ENCODE measurements around the gene SARDH. TPM values are rescaled to one million over a fixed set of nuclear protein-coding genes. Genes with fewer than 3 reads are reported as not detected.

Gene SARDH
- total and polyA plus RNA-seq, 2 of the 13 experiments (the other 11 are each of a cell fraction or from before 2014, with no cell fraction given): 11.6 to 34.9 TPM

DNA sequence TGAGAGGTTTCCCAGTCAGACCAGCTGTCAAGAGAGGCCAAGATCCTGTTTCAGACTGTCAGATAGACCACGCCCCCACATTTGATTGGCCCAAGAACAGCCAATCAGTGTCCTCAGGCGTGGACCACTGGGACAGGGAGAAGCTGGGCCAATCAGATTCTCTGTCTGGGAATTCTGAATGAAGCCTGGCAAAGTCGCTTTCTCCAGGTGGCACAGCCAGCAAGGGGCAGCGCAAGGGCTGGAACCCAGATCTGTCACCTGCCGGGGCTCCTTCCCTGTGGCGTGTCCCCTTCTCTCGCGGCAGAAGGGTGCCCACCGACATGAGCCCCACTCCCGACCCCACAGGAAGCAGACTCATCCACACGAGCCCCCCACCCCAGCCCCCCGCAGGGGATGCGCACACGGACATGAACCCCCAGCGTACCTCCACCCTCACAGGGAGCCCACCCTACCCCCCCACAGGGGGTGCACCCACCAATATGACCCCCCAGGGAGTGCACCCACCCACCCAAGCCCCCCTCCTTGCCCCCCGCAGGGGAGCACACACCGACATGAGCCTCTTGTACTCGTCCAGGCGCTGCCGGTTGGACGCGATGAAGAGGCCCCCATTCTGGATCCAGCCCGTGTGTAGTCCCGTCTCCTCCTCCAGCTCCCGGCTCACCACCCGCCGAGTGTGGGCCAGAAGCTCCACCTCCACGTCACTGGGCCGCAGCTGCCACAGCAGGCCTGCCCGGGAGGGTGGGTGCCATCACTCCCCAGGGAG lies 6.1 kb downstream of the SARDH start:
- H4K20me1 ChIP-seq (ENCODE audit: insufficient read depth, low read length): no peaks in the 10 kb centered on the region
- intact Hi-C loops (cut with micrococcal nuclease; ENCODE audit: unreplicated experiment) (no loop called here), in situ Hi-C loops (cut with HindIII; ENCODE audit: extremely low pct_ligation_motif_present, low pct_unique_long_range_greater_than_20kb) (loop anchor here (25.0 kb wide), 1 partner anchor 195 kb away; the partner anchor contains the start of gene ADAMTSL2)
- no peak overlapping the region for H3K4me2 ChIP-seq (ENCODE audit: low read depth, low read length)
- DNase-seq (ENCODE audit: low spot score): peak; percentile 60
- H3K79me2 ChIP-seq (ENCODE audit: insufficient read depth, low read length): no peaks in the 10 kb centered on the region
- ChIA-PET CTCF (ENCODE audit: low intra/inter-chr PET ratio, low total read pairs) (no interaction called here), POLR2A (interaction anchor here (0.8 to 1.7 kb wide), 3 partner anchors 17 to 271 kb away, joined by 3 to 4 read pairs (median 4); no protein-coding TSS in a partner anchor)
- H3K27ac ChIP-seq (ENCODE audit: extremely low read length, insufficient read depth, low read length): no peak overlapping the region
- no peak overlapping the region for H3K9ac ChIP-seq (ENCODE audit: insufficient read depth, low read depth, low read length)
- TF ChIP-seq NFYC (CRISPR knock-in tag; IDR thresholded peaks at IDR 0.05) (peak; percentile 73), NFYB (CRISPR knock-in tag; IDR thresholded peaks at IDR 0.05) (peak; percentile 82), HNRNPH1 (optimal IDR thresholded peaks at IDR 0.05; ENCODE audit: low read depth, low read length) (no peak), HOXD1 (CRISPR knock-in tag; IDR thresholded peaks at IDR 0.05) (no peak), ZNF180 (CRISPR knock-in tag; IDR thresholded peaks at IDR 0.05; ENCODE audit: borderline replicate concordance, low read depth) (no peak)
- no peaks in the 10 kb centered on the region for H3K9me3 ChIP-seq (ENCODE audit: low read length)
- no TSS peak for BruUV-seq (replicated peaks)
- peaks cover 14% of the 10 kb centered on the region for H3K4me1 ChIP-seq (ENCODE audit: insufficient read depth, low read length)
- no peak for FAIRE-seq
- ATAC-seq: peak; percentile 55
- H3K36me3 ChIP-seq (replicated peaks in 1 of 2; ENCODE audit: control insufficient read depth in 1 of 2, insufficient read depth in 2 of 2, low read length in 2 of 2): 0 out of 5 replicates have a peak, but pooled peaks cover 0 to 3% of the 10 kb centered on the region in 2 experiments
- no peak overlapping the region for H2AFZ ChIP-seq (ENCODE audit: low read length)
- no peaks in the 10 kb centered on the region for H3K27me3 ChIP-seq (ENCODE audit: control insufficient read depth in 1 of 2, insufficient read depth in 2 of 2, low read length in 2 of 2)
- WGBS (ENCODE audit: low lambda C conversion rate): 87% methylated on average over 12 of the region's 30 CpGs
- H3K4me3 ChIP-seq (replicated peaks in 1 of 3; ENCODE audit: insufficient read depth in 1 of 3, low read depth in 2 of 3, low read length in 3 of 3): no peak overlapping the region

DNA sequence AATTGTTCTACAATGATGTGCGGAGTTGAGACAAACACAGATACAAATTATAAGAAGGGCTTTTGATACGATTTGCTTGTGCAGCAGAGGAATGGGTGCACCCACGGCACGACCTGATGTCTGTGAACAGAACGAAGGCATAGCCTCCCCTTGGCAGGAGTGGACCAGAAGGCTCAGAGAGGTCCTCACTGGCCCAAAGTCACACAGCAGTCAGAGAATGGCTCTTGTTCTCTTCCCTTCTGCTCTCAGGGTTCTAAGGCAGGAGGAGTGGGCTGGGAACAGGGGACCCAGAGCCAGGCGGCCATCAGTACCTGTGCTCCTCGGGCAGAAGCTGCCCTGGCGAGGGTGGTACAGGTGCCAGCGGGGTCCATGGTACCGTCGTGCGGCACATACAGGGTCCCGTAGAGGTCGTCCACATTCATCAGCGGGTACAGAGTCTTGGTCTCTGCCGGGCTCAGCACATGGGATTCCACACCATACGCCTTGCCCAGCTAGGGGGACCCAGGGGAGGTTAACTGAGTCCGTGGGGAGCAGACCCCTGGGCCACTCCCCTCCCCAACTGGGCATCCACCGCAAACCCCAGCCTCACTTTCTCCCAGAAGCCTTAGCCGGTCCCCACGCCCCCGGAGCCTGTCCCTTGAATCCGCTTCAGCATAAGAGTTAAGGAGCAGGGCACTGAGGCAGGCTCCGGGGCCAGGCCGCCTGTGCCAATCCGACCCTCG lies 7.0 kb downstream of the SARDH start:
- no peaks in the 10 kb centered on the region for H3K79me2 ChIP-seq (ENCODE audit: insufficient read depth, low read length)
- no peak overlapping the region for H3K27ac ChIP-seq (ENCODE audit: extremely low read length, insufficient read depth, low read length)
- 95% methylated on average over 18 of the region's 27 CpGs for WGBS (ENCODE audit: low lambda C conversion rate)
- H3K27me3 ChIP-seq (ENCODE audit: control insufficient read depth in 1 of 2, insufficient read depth in 2 of 2, low read length in 2 of 2): no peaks in the 10 kb centered on the region
- intact Hi-C loops (cut with micrococcal nuclease; ENCODE audit: unreplicated experiment): no loop called here
- no peak overlapping the region for H3K4me3 ChIP-seq (replicated peaks in 1 of 3; ENCODE audit: insufficient read depth in 1 of 3, low read depth in 2 of 3, low read length in 3 of 3)
- CTCF ChIA-PET (ENCODE audit: low intra/inter-chr PET ratio, low total read pairs): no interaction called here
- H3K9me3 ChIP-seq (ENCODE audit: low read length): no peaks in the 10 kb centered on the region
- in situ Hi-C loops (cut with HindIII; ENCODE audit: extremely low pct_ligation_motif_present, low pct_unique_long_range_greater_than_20kb): loop anchor here (25.0 kb wide), 1 partner anchor 194 kb away; the partner anchor contains the start of gene ADAMTSL2
- H2AFZ ChIP-seq (ENCODE audit: low read length): no peak overlapping the region
- no peaks in the 10 kb centered on the region; the same call in 1 of the 2 replicates for H4K20me1 ChIP-seq (ENCODE audit: insufficient read depth, low read length)
- H3K36me3 ChIP-seq (replicated peaks in 1 of 2; ENCODE audit: control insufficient read depth in 1 of 2, insufficient read depth in 2 of 2, low read length in 2 of 2): 0 out of 5 replicates have a peak, but pooled peaks cover 0 to 3% of the 10 kb centered on the region in 2 experiments
- BruUV-seq (replicated peaks): no TSS peak
- H3K4me2 ChIP-seq (ENCODE audit: low read depth, low read length): no peak overlapping the region
- POLR2A ChIA-PET: interaction anchor here (1.7 kb wide), 1 partner anchor 38 kb away, joined by 4 read pairs; no protein-coding TSS in a partner anchor
- peaks cover 13% of the 10 kb centered on the region for H3K4me1 ChIP-seq (ENCODE audit: insufficient read depth, low read length)
- no peak for DNase-seq (ENCODE audit: low spot score)
- ATAC-seq: no peak
- H3K9ac ChIP-seq (ENCODE audit: insufficient read depth, low read depth, low read length): no peak overlapping the region
- no peak for FAIRE-seq
- TF ChIP-seq HNRNPL (IDR thresholded peaks at IDR 0.05; ENCODE audit: low read depth, low read length) (0 out of 2 replicates have a peak, but pooled peaks have one; percentile 16), ZNF547 (CRISPR knock-in tag; IDR thresholded peaks at IDR 0.05) (no peak), AGO2 (optimal IDR thresholded peaks at IDR 0.05; ENCODE audit: low read depth, low read length) (peak; percentile 42), GATA4 (IDR thresholded peaks at IDR 0.05; ENCODE audit: borderline replicate concordance, low read depth) (no peak), ZSCAN21 (CRISPR knock-in tag; IDR thresholded peaks at IDR 0.05; ENCODE audit: borderline replicate concordance) (no peak), ZNF746 (CRISPR knock-in tag; IDR thresholded peaks at IDR 0.05) (no peak), MTF1 (CRISPR knock-in tag; IDR thresholded peaks at IDR 0.05) (no peak), RAD51 (IDR thresholded peaks at IDR 0.05; ENCODE audit: borderline replicate concordance) (no peak), ZNF382 (CRISPR knock-in tag; IDR thresholded peaks at IDR 0.05; ENCODE audit: borderline replicate concordance) (no peak), ZNF850 (CRISPR knock-in tag; conservative IDR thresholded peaks at IDR 0.05) (no peak), TBX3 (IDR thresholded peaks at IDR 0.05; ENCODE audit: borderline replicate concordance) (no peak)
- TF ChIP-seq, protein P1, sequence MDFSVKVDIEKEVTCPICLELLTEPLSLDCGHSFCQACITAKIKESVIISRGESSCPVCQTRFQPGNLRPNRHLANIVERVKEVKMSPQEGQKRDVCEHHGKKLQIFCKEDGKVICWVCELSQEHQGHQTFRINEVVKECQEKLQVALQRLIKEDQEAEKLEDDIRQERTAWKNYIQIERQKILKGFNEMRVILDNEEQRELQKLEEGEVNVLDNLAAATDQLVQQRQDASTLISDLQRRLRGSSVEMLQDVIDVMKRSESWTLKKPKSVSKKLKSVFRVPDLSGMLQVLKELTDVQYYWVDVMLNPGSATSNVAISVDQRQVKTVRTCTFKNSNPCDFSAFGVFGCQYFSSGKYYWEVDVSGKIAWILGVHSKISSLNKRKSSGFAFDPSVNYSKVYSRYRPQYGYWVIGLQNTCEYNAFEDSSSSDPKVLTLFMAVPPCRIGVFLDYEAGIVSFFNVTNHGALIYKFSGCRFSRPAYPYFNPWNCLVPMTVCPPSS (IDR thresholded peaks at IDR 0.05): no peak
